Left lung (tissue), 10 donors: ENCODE measurements around the gene EFNA4. TPM values are rescaled to one million over a fixed set of nuclear protein-coding genes. Genes with fewer than 3 reads are reported as not detected.
A peak's percentile ranks its signal among the peaks of the same experiment; 100 is the strongest.

ENCODE experiments used
- ATAC-seq: fragments of 200-7000 bp; cut with Tn5 transposase; one replicate; pipeline ENCODE4 v1.9.1; 2020; ENCODE audit warnings: moderate library complexity
- DNase-seq, 4 donors: peaks; one replicate each; pipeline ENCODE4 v3.0.0-alpha.2; 2013 to 2020
- H3K27ac ChIP-seq, 2 donors: fragments of 200-600 bp; sonication (generic) in 1 of 2; one replicate each; pipeline versions ENCODE4 v1.5.0 to v1.8.0; 2020 to 2021
- H3K27me3 ChIP-seq, 2 donors: fragments of 200-600 bp; sonication (generic) in 1 of 2; one replicate each; pipeline versions ENCODE4 v1.5.0 to v1.8.0; 2020 to 2021
- H3K36me3 ChIP-seq, 2 donors: fragments of 200-600 bp; sonication (generic) in 1 of 2; one replicate each; pipeline versions ENCODE4 v1.5.0 to v1.8.0; 2020 to 2021
- H3K4me1 ChIP-seq, 2 donors: fragments of 200-600 bp; one replicate each; pipeline ENCODE4 v1.8.0; 2021
- H3K4me3 ChIP-seq, 2 donors: fragments of 200-600 bp; sonication (generic) in 1 of 2; one replicate each; pipeline versions ENCODE4 v1.5.0 to v1.8.0; 2020 to 2021; ENCODE audit warnings: mild to moderate bottlenecking in 1 of 2
- H3K9me3 ChIP-seq, 2 donors: fragments of 200-600 bp; sonication (generic) in 1 of 2; one replicate each; pipeline versions ENCODE4 v1.5.0 to v1.8.0; 2020 to 2021
- CTCF ChIP-seq, 2 donors: fragments of 200-600 bp; sonication (generic) in 1 of 2; IDR thresholded peaks; one replicate each; pipeline versions ENCODE4 v1.5.0 to v1.8.0; 2021; ENCODE audit warnings: antibody characterized with exemption in 2 of 2
- intact Hi-C, 2 donors: fragments of 100-400 bp; cut with DNase I; formaldehyde crosslinking; loops; one replicate each; pipeline versions ENCODE4 v1.11.2 to v1.14.2; 2022
- polyA plus RNA-seq, 6 donors: library from polyadenylated mRNA; unstranded; fragments of 120-200 nt; gene quantifications; one replicate each; pipeline ENCODE4 v1.2.1, GENCODE V29; 2013; ENCODE audit not compliant: insufficient read length in 6 of 6
- total RNA-seq, 2 donors: library from RNA; stranded (reverse); fragmentation: NEBNext Ultra II Directional; extraction: Animal tissue kit (Norgen Biotek cat#: 25700); gene quantifications; one replicate each; pipeline ENCODE4 v1.2.1, GENCODE V29; 2021
- donor health status: DM: no; HTN: yes; CAD: no.
- donor health status: DM: no; HTN: no; CAD: no.

The EFNA4 gene
- total and polyA plus RNA-seq, 8 donors: 8.6 to 23.1 (median 21.8) TPM

GRCh38 chr1:155016231-155016831, 47.2 kb upstream of the EFNA4 start:
- H3K4me3 ChIP-seq: peak overlapping the region in 1 of 2 donors; percentile 36
- H3K27ac ChIP-seq: peak overlapping the region; percentile 74 to 78
- intact Hi-C loops: no loop called here
- no peak for TF ChIP-seq CTCF (IDR thresholded peaks at IDR 0.05)
- DNase-seq: no peak
- no peak for ATAC-seq
- no peaks in the 10 kb centered on the region for H3K9me3 ChIP-seq
- peaks cover 30 to 76% of the 10 kb centered on the region in 2 donors for H3K4me1 ChIP-seq
- H3K36me3 ChIP-seq: peaks cover 0 to 61% of the 10 kb centered on the region in 2 donors
- no peaks in the 10 kb centered on the region for H3K27me3 ChIP-seq

GRCh38 chr1:155017041-155017945, 46.2 kb upstream of the EFNA4 start:
- Histone ChIP-seq H3K9me3 (no peaks in the 10 kb centered on the region), H3K4me3 (peak overlapping the region; percentile 26 to 36), H3K27me3 (no peaks in the 10 kb centered on the region), H3K4me1 (peaks cover 24 to 67% of the 10 kb centered on the region in 2 donors), H3K27ac (peak overlapping the region; percentile 74 to 78), H3K36me3 (peaks cover 0 to 56% of the 10 kb centered on the region in 2 donors)
- peak; percentile 96 to 99 for TF ChIP-seq CTCF (IDR thresholded peaks at IDR 0.05)
- ATAC-seq (peak; percentile 91), DNase-seq (peak in 3 of 4 donors; percentile 90 to 97 (median 92))
- intact Hi-C loops: no loop called here

- H3K9me3 ChIP-seq: no peaks in the 10 kb centered on the region
- peaks cover 0 to 56% of the 10 kb centered on the region in 2 donors for H3K36me3 ChIP-seq
- H3K27me3 ChIP-seq: no peaks in the 10 kb centered on the region
- peak overlapping the region in 1 of 2 donors; percentile 36 for H3K4me3 ChIP-seq
- ATAC-seq: no peak
- intact Hi-C loops: no loop called here
- no peak for TF ChIP-seq CTCF (IDR thresholded peaks at IDR 0.05)
- peaks cover 20 to 65% of the 10 kb centered on the region in 2 donors for H3K4me1 ChIP-seq
- H3K27ac ChIP-seq: peak overlapping the region; percentile 74 to 78
- DNase-seq: no peak
Observed at GRCh38 chr1:155017946-155018316, 45.6 kb upstream of the EFNA4 start.

- no peak for TF ChIP-seq CTCF (IDR thresholded peaks at IDR 0.05)
- H3K36me3 ChIP-seq: peaks cover 0 to 55% of the 10 kb centered on the region in 2 donors
- intact Hi-C loops: no loop called here
- no peak overlapping the region for H3K4me3 ChIP-seq
- no peaks in the 10 kb centered on the region for H3K9me3 ChIP-seq
- no peaks in the 10 kb centered on the region for H3K27me3 ChIP-seq
- no peak for DNase-seq
- H3K27ac ChIP-seq: peak overlapping the region in 1 of 2 donors; percentile 13
- H3K4me1 ChIP-seq: peaks cover 20 to 57% of the 10 kb centered on the region in 2 donors
- no peak for ATAC-seq
Observed at GRCh38 chr1:155018617-155019348, 44.8 kb upstream of the EFNA4 start.
